K562 (cell line): ENCODE data around the gene RHOB. TPM values are rescaled to one million over a fixed set of nuclear protein-coding genes. Genes with fewer than 3 reads are reported as not detected.

Experiments
- ATAC-seq: fragments of 200-7000 bp; cut with Tn5 transposase; 3 replicates; pipeline ENCODE4 v1.9.1; 2020; ENCODE audit warnings: moderate library complexity
- BruUV-seq: library from RNA; stranded (reverse); fragments of 400-500 nt; replicated peaks from 2 replicates; lab custom pipeline; 2021; lab: Mats Ljungman, UMichigan
- CTCF ChIA-PET: fragments of 300-600 bp; formaldehyde crosslinking; extraction: SDS; loops from one replicate; lab custom pipeline; 2021; ENCODE audit warnings: low intra/inter-chr PET ratio; lab: Yijun Ruan, JAX
- POLR2A ChIA-PET: fragments of 300-600, 350-650 bp; sonication (Branson Sonifier 250); formaldehyde crosslinking; extraction: SDS; loops from one replicate; lab custom pipeline; 2021; ENCODE audit warnings: antibody characterized with exemption, inconsistent platforms; lab: Yijun Ruan, JAX
- DNase-seq, 4 experiments: peaks; one replicate each; pipeline versions ENCODE4 v3.0.0 to v3.0.0-alpha.2; 2011 to 2018; ENCODE audit warnings: low spot score in 3 of 4, mixed read lengths in 3 of 4; ENCODE audit errors: extremely low read depth in 1 of 4
- FAIRE-seq: peaks from 2 replicates; lab custom pipeline; 2011; peaks lifted over from hg19 to GRCh38; lab: Jason Lieb, UNC
- H2AFZ ChIP-seq: 2 replicates; pipeline ENCODE4 v1.6.0; 2011; ENCODE audit warnings: low read depth, low read length, control low read depth, inconsistent platforms
- H3K27ac ChIP-seq: fragments of 200-600 bp; 3 replicates; pipeline ENCODE4 v1.8.0; 2011; ENCODE audit warnings: low read depth, mild to moderate bottlenecking, control low read depth, inconsistent platforms, low read length, moderate library complexity, mixed read lengths; ENCODE audit errors: extremely low read depth
- H3K27me3 ChIP-seq, 2 experiments: fragments of 300-600 bp in 1 of 2; 2 replicates in 1 of 2; 3 replicates in 1 of 2; pipeline versions ENCODE4 v1.6.0 to v1.8.0; 2011; ENCODE audit warnings: inconsistent platforms in 2 of 2, low read length in 2 of 2, mild to moderate bottlenecking in 1 of 2, mixed read lengths in 1 of 2, moderate library complexity in 1 of 2; ENCODE audit not compliant: control insufficient read depth in 2 of 2, insufficient read depth in 2 of 2
- H3K36me3 ChIP-seq: fragments of 300-600 bp; 3 replicates; pipeline ENCODE4 v1.8.0; 2011; ENCODE audit warnings: mild to moderate bottlenecking, low read length, inconsistent platforms; ENCODE audit not compliant: control insufficient read depth, insufficient read depth
- H3K4me1 ChIP-seq, 2 experiments: fragments of 200-600 bp in 1 of 2; replicated peaks in 1 of 2; 2 replicates in 1 of 2; 3 replicates in 1 of 2; pipeline versions ENCODE4 v1.5.1 to v1.8.0; 2011; ENCODE audit warnings: inconsistent platforms in 2 of 2, low read length in 2 of 2, mild to moderate bottlenecking in 1 of 2, mixed read lengths in 1 of 2, moderate library complexity in 1 of 2; ENCODE audit not compliant: control insufficient read depth in 2 of 2, insufficient read depth in 2 of 2
- H3K4me2 ChIP-seq: 2 replicates; pipeline ENCODE4 v1.6.1; 2011; ENCODE audit warnings: low read length, control low read depth, inconsistent platforms, mixed read lengths; ENCODE audit not compliant: insufficient read depth
- H3K4me3 ChIP-seq: fragments of 200-600 bp; sonication (generic), shearing (Covaris generic); 2 replicates; pipeline ENCODE4 v1.5.1; 2016; ENCODE audit warnings: control low read depth, inconsistent platforms
- H3K79me2 ChIP-seq: fragments of 200-600 bp; 3 replicates; pipeline ENCODE4 v1.8.0; 2011; ENCODE audit warnings: low read length, inconsistent platforms; ENCODE audit not compliant: control insufficient read depth, insufficient read depth
- H3K9ac ChIP-seq, 2 experiments: 2 replicates each; pipeline versions ENCODE4 v1.6.0 to v1.6.1; 2011; ENCODE audit warnings: low read depth in 2 of 2, low read length in 2 of 2, control low read depth in 1 of 2, inconsistent platforms in 1 of 2, mild to moderate bottlenecking in 1 of 2, mixed read lengths in 1 of 2; ENCODE audit not compliant: insufficient read depth in 1 of 2
- H3K9me1 ChIP-seq: one replicate; pipeline ENCODE4 v1.6.0; 2011; ENCODE audit warnings: inconsistent platforms, mild to moderate bottlenecking, low read length, moderate library complexity; ENCODE audit not compliant: control insufficient read depth, insufficient read depth
- H3K9me3 ChIP-seq: replicated peaks from 2 replicates; pipeline ENCODE4 v1.5.1; 2011; ENCODE audit warnings: low read depth, low read length, inconsistent platforms; ENCODE audit not compliant: control insufficient read depth, insufficient read depth
- H4K20me1 ChIP-seq: replicated peaks from 2 replicates; pipeline ENCODE4 v1.6.1; 2011; ENCODE audit warnings: low read length, inconsistent platforms, mixed read lengths; ENCODE audit not compliant: control insufficient read depth, insufficient read depth
- HDAC6 ChIP-seq: IDR thresholded peaks from 2 replicates; pipeline ENCODE4 v1.6.1; 2012; ENCODE audit warnings: low read depth, mild to moderate bottlenecking, control low read depth, inconsistent platforms, low read length, moderate library complexity
- VEZF1 ChIP-seq: fragments of 200-800 bp; sonication (Bioruptor generic); IDR thresholded peaks from 2 replicates; pipeline ENCODE4 v1.6.1; 2017; ENCODE audit warnings: missing genetic modification characterization, missing compliant biosample characterization
- ZNF3 ChIP-seq: fragments of 250-450 bp; sonication (Bioruptor Pico); IDR thresholded peaks from 2 replicates; pipeline ENCODE4 v1.5.0; 2021; ENCODE audit warnings: mild to moderate bottlenecking, moderate library complexity
- ZNF354B ChIP-seq: fragments of 250-450 bp; sonication (Bioruptor Pico); IDR thresholded peaks from 2 replicates; pipeline ENCODE4 v1.4.0; 2020
- WGBS: fragments of 100-300 bp; shearing (Covaris generic); methylation state at CpG from one replicate; pipeline ENCODE4 v1.1.6; 2016; ENCODE audit warnings: low coverage, mixed read lengths; ENCODE audit not compliant: insufficient coverage; ENCODE audit errors: missing lambda C conversion rate; 5-methylcytosine and 5-hydroxymethylcytosine counted together
- in situ Hi-C: fragments of 300-500 bp; cut with MboI; formaldehyde crosslinking; loops from 4 replicates; pipeline ENCODE4 v1.15.0; 2018; ENCODE audit warnings: inconsistent platforms, mixed read lengths
- intact Hi-C: fragments of 100-400 bp; cut with micrococcal nuclease; formaldehyde crosslinking; loops from 2 replicates; pipeline ENCODE4 v1.14.2; 2022
- polyA plus RNA-seq, 8 experiments: library from polyadenylated mRNA; depleted of rRNA in 4 of 8; stranded (reverse) in 5 of 8; unstranded in 3 of 8; fragments of >200 nt; fragmentation: Nextera tagmentation in 2 of 8; fragmentation: Illumina TruSeq in 1 of 8; extraction: Ambion mirVana in 2 of 8; extraction: Trizol in 1 of 8; gene quantifications; 2 replicates each; pipeline versions ENCODE4 v1.2.1 to v1.2.3, GENCODE V29; 2011 to 2014; ENCODE audit warnings: inconsistent platforms in 1 of 8, missing spikeins in 1 of 8
- total RNA-seq, 7 experiments: library from RNA; depleted of rRNA in 6 of 7; stranded (reverse); fragments of >200 nt in 6 of 7; fragmentation: Illumina TruSeq in 2 of 7; extraction: Trizol in 2 of 7; gene quantifications; 2 replicates each; pipeline versions ENCODE4 v1.2.1 to v1.2.3, GENCODE V29; 2011 to 2021; ENCODE audit warnings: low replicate concordance in 1 of 7
- TF ChIP-seq, protein P1 (sequence below): fragments of 450-650 bp; IDR thresholded peaks from 2 replicates; pipeline ENCODE4 v1.6.1; 2016; ENCODE audit warnings: low read depth
- TF ChIP-seq, protein P2 (sequence below), 2 experiments: IDR thresholded peaks; 2 replicates each; pipeline ENCODE4 v1.6.1; 2011; ENCODE audit warnings: borderline replicate concordance in 1 of 2, control low read depth in 1 of 2, low read depth in 1 of 2, low read length in 1 of 2, mild to moderate bottlenecking in 1 of 2, mixed read lengths in 1 of 2, moderate library complexity in 1 of 2; ENCODE audit not compliant: insufficient read depth in 1 of 2, insufficient read length in 1 of 2, poor library complexity in 1 of 2, severe bottlenecking in 1 of 2; ENCODE audit errors: extremely low read depth in 1 of 2

Gene RHOB
- total and polyA plus RNA-seq, 9 of the 15 experiments (the other 6 are each of a cell fraction or from before 2014, with no cell fraction given), result 0.07 to 4.8 (median 1.1) TPM

DNA sequence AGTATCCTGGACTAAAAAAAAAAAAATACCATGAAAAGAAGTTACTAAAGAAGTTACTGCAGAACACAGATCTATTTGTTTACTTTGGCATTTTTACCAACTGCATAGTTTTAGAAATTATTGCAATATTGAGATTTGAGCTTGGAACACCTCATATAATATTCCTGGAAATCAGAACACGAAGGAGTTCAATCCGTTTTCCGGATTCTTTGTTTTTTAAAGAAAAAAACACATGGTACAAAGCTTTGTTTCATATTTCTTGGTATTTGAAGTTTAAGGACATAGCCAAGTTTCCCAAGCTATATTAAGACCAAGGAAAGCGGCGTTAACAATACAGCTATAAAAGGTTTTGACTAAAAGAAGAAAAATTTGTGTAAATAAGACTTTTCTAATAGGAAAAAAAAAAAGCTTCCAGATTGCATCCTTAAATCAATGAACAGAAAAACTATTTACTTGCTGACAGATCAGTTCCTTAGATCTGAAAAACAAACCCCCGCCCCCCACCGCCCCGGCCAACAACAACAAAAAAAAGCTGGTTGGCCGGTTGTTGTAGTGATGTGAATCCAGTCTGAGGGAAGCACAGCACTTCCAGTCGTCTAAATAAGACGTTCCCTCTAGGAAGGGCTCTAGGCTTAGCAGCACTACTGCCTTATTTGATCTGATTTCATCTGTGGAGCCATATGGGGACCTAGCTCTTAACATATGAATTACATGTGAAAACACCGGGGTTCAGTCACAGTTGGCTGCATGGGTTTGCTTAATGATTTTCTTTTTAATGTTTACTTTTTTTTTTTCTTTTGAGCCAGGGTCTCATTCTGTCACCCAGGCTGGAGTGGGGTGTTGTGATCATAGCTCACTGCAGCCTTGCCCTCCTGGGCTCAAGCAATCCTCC is 2.5 kb upstream of the RHOB start:
- peaks cover 0 to 21% of the 10 kb centered on the region in 2 experiments; a peak in 3 of 5 replicates for H3K4me1 ChIP-seq
- FAIRE-seq, result peak; percentile 42
- in situ Hi-C loops (loop anchor here (5.0 to 25.0 kb wide), 2 partner anchors 193 to 493 kb away; no protein-coding TSS in a partner anchor), intact Hi-C loops (no loop called here)
- H3K9ac ChIP-seq, result no peak overlapping the region
- no peak overlapping the region for H2AFZ ChIP-seq
- H3K36me3 ChIP-seq, result no peaks in the 10 kb centered on the region; the same call in 2 of the 3 replicates
- BruUV-seq, result no TSS peak
- 17% methylated on average over 9 of the region's 12 CpGs for WGBS
- 0 out of 5 replicates have a peak, but pooled peaks cover 0 to 7% of the 10 kb centered on the region in 2 experiments for H3K27me3 ChIP-seq
- no peak for DNase-seq
- ChIA-PET CTCF (interaction anchor here (3.3 kb wide), 1 partner anchor 191 kb away, joined by 54 read pairs; no protein-coding TSS in a partner anchor), POLR2A (interaction anchor here (0.6 to 1.5 kb wide), 3 partner anchors 164 to 199 kb away, joined by 3 to 4 read pairs (median 3); no protein-coding TSS in a partner anchor)
- no peak for ATAC-seq
- no peaks in the 10 kb centered on the region for H4K20me1 ChIP-seq
- no peak overlapping the region for H3K4me3 ChIP-seq
- H3K9me3 ChIP-seq, result no peaks in the 10 kb centered on the region
- no peak overlapping the region for H3K4me2 ChIP-seq
- H3K9me1 ChIP-seq, result no peaks in the 10 kb centered on the region
- H3K27ac ChIP-seq, result no peak overlapping the region
- no peaks in the 10 kb centered on the region for H3K79me2 ChIP-seq
- TF ChIP-seq, protein P1, sequence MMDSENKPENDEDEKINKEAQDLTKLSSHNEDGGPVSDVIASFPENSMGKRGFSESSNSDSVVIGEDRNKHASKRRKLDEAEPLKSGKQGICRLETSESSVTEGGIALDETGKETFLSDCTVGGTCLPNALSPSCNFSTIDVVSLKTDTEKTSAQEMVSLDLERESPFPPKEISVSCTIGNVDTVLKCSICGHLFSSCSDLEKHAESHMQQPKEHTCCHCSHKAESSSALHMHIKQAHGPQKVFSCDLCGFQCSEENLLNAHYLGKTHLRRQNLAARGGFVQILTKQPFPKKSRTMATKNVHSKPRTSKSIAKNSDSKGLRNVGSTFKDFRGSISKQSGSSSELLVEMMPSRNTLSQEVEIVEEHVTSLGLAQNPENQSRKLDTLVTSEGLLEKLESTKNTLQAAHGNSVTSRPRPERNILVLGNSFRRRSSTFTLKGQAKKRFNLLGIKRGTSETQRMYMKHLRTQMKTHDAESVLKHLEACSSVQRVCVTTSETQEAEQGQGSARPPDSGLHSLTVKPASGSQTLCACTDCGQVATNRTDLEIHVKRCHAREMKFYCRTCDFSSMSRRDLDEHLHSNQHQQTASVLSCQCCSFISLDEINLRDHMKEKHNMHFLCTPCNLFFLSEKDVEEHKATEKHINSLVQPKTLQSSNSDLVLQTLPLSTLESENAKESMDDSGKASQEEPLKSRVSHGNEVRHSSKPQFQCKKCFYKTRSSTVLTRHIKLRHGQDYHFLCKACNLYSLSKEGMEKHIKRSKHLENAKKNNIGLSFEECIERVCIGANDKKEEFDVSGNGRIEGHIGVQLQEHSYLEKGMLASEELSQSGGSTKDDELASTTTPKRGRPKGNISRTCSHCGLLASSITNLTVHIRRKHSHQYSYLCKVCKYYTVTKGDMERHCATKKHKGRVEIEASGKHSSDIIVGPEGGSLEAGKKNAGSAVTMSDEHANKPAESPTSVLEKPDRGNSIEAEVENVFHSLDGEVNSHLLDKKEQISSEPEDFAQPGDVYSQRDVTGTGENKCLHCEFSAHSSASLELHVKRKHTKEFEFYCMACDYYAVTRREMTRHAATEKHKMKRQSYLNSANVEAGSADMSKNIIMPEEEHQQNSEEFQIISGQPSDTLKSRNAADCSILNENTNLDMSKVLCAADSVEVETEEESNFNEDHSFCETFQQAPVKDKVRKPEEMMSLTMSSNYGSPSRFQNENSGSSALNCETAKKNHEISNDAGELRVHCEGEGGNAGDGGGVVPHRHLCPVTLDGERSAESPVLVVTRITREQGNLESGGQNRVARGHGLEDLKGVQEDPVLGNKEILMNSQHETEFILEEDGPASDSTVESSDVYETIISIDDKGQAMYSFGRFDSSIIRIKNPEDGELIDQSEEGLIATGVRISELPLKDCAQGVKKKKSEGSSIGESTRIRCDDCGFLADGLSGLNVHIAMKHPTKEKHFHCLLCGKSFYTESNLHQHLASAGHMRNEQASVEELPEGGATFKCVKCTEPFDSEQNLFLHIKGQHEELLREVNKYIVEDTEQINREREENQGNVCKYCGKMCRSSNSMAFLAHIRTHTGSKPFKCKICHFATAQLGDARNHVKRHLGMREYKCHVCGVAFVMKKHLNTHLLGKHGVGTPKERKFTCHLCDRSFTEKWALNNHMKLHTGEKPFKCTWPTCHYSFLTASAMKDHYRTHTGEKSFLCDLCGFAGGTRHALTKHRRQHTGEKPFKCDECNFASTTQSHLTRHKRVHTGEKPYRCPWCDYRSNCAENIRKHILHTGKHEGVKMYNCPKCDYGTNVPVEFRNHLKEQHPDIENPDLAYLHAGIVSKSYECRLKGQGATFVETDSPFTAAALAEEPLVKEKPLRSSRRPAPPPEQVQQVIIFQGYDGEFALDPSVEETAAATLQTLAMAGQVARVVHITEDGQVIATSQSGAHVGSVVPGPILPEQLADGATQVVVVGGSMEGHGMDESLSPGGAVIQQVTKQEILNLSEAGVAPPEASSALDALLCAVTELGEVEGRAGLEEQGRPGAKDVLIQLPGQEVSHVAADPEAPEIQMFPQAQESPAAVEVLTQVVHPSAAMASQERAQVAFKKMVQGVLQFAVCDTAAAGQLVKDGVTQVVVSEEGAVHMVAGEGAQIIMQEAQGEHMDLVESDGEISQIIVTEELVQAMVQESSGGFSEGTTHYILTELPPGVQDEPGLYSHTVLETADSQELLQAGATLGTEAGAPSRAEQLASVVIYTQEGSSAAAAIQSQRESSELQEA, result no peak
- TF ChIP-seq, protein P2, sequence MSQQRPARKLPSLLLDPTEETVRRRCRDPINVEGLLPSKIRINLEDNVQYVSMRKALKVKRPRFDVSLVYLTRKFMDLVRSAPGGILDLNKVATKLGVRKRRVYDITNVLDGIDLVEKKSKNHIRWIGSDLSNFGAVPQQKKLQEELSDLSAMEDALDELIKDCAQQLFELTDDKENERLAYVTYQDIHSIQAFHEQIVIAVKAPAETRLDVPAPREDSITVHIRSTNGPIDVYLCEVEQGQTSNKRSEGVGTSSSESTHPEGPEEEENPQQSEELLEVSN (IDR thresholded peaks at IDR 0.05; ENCODE audit: borderline replicate concordance in 1 of 2, extremely low read depth in 1 of 2, insufficient read depth in 1 of 2, insufficient read length in 1 of 2, low read depth in 1 of 2, low read length in 1 of 2, poor library complexity in 1 of 2, severe bottlenecking in 1 of 2), result no peak
- no peak for TF ChIP-seq HDAC6
- no peak for TF ChIP-seq ZNF354B (CRISPR knock-in tag)
- TF ChIP-seq VEZF1 (CRISPR knock-in tag), result peak; percentile 76
- TF ChIP-seq ZNF3 (CRISPR knock-in tag), result no peak
